ENCODE data around the gene KIF26B.
"Not testable (repeated sequence)": the region's sequence is repeated elsewhere in the genome, so short reads cannot be mapped to it uniquely, and the experiment has no call there.

The KIF26B gene

GRCh38 chr1:245121523-245121922 lies 33.3 kb upstream of the KIF26B start:
- DNase-seq (ENCODE audit: low read depth) = no peak
- TF ChIP-seq, protein P1, sequence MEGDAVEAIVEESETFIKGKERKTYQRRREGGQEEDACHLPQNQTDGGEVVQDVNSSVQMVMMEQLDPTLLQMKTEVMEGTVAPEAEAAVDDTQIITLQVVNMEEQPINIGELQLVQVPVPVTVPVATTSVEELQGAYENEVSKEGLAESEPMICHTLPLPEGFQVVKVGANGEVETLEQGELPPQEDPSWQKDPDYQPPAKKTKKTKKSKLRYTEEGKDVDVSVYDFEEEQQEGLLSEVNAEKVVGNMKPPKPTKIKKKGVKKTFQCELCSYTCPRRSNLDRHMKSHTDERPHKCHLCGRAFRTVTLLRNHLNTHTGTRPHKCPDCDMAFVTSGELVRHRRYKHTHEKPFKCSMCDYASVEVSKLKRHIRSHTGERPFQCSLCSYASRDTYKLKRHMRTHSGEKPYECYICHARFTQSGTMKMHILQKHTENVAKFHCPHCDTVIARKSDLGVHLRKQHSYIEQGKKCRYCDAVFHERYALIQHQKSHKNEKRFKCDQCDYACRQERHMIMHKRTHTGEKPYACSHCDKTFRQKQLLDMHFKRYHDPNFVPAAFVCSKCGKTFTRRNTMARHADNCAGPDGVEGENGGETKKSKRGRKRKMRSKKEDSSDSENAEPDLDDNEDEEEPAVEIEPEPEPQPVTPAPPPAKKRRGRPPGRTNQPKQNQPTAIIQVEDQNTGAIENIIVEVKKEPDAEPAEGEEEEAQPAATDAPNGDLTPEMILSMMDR (IDR thresholded peaks at IDR 0.05; ENCODE audit: low read depth, low read length, missing control alignments) = no peak
- H3K4me3 ChIP-seq (ENCODE audit: low read depth, low read length) = no peak overlapping the region
- in situ Hi-C loops (cut with HindIII; ENCODE audit: low sequenced_read_pairs) = no loop called here

GRCh38 chr1:245124241-245124640 lies 30.5 kb upstream of the KIF26B start:
- TF ChIP-seq, protein P1 (IDR thresholded peaks at IDR 0.05; ENCODE audit: low read depth, low read length, missing control alignments) = no peak
- no peak for DNase-seq (ENCODE audit: low read depth)
- no peak overlapping the region for H3K4me3 ChIP-seq (ENCODE audit: low read depth, low read length)
- in situ Hi-C loops (cut with HindIII; ENCODE audit: low sequenced_read_pairs) = no loop called here

DNA sequence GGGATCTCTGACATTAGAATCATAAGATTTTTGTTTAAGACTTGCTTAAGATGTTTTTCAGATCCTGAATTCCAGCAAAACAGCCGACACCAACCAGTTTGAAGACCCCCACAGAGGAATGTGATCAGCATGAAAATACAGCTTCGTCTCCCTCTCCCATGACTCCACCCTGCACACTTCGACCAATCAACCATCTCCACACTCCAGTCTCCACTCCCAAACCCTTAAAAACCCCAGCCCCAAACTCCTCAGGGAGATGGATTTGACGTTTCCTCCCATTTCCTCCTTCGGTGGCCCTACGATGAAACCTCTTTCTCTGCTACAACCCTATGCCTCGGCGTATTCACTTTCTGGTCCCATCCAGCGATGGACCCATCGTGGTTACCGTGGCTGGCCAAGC lies 30.1 kb upstream of the KIF26B start:
- TF ChIP-seq, protein P1 (IDR thresholded peaks at IDR 0.05; ENCODE audit: low read depth, low read length, missing control alignments) = no peak
- no peak for DNase-seq (ENCODE audit: low read depth)
- in situ Hi-C loops (cut with HindIII; ENCODE audit: low sequenced_read_pairs) = no loop called here
- H3K4me3 ChIP-seq (ENCODE audit: low read depth, low read length) = no peak overlapping the region

- no peak for DNase-seq (ENCODE audit: low read depth)
- no peak overlapping the region for H3K4me3 ChIP-seq (ENCODE audit: low read depth, low read length)
- in situ Hi-C loops (cut with HindIII; ENCODE audit: low sequenced_read_pairs) = no loop called here
- TF ChIP-seq, protein P1 (IDR thresholded peaks at IDR 0.05; ENCODE audit: low read depth, low read length, missing control alignments) = no peak
These were observed 28.3 kb upstream of the KIF26B start for GRCh38 chr1:245126530-245126929.

DNA sequence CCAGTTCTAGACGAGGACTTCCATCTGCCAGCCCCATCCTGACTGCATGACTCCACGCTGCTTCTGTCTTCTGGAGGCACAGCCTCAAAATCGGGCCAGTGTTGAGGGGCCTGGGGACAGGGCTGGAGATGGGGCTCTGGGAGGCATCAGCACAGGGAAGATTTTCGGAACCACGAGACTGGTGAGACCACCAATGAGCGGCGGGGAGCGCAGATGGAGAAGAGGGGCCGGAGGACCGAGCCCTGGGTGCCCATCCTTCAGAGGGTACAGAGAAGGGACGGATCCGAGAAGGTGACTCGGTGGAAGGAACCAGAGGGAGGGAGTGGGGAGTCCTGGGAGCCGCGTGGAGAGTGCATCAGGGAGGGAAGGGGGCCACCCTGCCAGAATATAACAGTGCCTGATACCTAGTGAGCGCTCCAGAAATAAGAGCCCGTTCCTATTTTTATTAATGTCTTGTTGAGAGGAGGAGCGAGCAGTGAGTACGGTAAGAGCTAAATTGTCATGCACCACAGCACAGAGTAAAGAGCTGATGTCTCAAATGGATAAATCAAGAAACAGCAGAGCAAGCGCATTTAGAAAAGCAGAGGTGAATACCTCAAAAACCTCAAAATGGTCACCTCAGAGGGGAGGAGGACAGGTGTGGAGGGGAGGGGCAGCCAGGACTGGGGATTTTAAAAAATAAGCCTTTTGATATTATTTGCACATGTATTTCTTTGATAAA lies 26.2 kb upstream of the KIF26B start:
- in situ Hi-C loops (cut with HindIII; ENCODE audit: low sequenced_read_pairs) = no loop called here

DNA sequence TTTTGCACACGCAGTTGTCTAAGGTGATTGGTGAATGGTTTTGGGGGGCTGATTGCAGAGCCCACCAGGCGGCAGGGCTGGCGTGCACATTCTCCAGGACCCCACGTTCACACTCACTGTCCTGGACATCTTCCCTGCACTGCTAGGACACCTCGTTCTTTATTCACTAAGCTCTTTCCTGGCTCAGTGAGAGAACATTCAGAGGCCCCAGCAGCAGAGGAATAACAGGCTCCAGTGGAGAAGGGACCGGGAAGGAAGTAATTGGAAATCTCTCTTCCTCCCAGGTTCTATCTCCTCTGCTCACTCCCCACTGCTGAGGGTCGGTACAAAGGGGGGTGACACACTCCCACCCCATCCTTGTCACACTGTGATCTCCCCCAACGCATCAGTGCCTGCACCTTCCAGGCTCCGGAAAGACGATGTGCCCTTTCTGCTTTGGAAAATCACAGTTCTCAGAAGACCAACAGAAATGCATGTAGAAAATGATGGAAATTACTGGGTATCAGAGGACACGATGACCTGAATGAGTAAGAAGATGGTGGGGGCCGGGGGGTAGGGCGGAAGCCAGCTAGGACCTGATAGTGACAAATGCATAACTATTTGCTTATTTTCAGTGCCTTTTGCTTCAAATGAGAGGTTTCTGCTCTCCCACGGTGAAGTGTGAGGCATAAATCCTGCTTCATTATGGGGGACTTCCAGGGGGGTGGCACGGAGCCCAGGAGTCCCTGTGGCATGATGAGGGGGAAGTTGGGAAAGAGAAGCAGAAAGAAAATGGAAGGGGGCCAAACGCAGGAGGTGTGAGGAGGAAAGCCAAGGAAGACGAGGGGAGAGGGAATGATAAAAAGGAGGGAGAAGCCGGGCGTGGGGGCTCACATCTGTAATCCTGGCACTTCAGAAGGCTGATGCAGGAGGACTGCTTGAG lies 25.2 kb upstream of the KIF26B start:
- no peak overlapping the region for H3K4me3 ChIP-seq (ENCODE audit: low read depth, low read length)
- peak; percentile 44 for DNase-seq (ENCODE audit: low read depth)
- TF ChIP-seq, protein P1 (IDR thresholded peaks at IDR 0.05; ENCODE audit: low read depth, low read length, missing control alignments) = no peak
- in situ Hi-C loops (cut with HindIII; ENCODE audit: low sequenced_read_pairs) = no loop called here

More for the DNA sequence above, 26.2 kb upstream of the KIF26B start:
- no peak for DNase-seq (ENCODE audit: low read depth)
- H3K4me3 ChIP-seq (ENCODE audit: low read depth, low read length) = no peak overlapping the region
- TF ChIP-seq, protein P1 (IDR thresholded peaks at IDR 0.05; ENCODE audit: low read depth, low read length, missing control alignments) = no peak

DNA sequence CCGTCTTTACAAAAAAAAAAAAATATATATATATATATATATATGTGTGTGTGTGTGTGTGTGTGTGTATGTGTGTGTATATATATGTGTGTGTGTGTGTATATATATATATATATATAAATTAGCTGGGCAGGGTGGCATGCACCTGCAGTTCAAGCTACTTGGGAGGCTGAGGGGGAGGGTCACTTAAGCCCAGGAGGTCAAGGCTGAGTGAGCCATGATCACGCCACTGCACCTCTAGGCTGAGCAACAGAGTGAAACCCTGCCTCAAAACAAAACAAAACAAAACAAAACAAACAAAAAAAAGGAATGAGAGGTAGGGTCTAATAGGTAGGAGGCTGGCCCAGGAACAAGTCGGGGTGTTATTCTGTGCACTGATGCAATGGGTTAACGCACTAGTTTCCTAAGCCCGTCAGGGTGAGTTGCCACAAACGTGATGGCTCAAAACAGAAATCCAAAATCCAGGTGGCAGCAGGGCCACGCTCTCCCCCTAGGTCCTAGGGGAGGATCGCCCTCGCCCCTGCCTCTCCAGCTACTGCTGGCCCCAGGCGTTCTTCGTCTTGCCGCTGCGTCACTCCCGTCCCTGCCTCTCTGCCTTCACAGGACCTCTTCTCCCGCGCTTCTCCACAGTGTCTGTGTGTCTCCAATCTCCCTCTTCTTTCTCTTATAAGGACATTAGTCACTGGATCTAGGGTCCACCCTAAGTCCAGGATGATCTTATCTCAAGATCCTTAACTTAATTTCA lies 24.3 kb upstream of the KIF26B start:
- in situ Hi-C loops (cut with HindIII; ENCODE audit: low sequenced_read_pairs); DNase-seq (ENCODE audit: low read depth); H3K4me3 ChIP-seq (ENCODE audit: low read depth, low read length): not testable (repeated sequence)

All from astrocyte of the cerebellum (primary cell).